ENCODE measurements around the gene LEKR1.
"Not testable (repeated sequence)": the region's sequence is repeated elsewhere in the genome, so short reads cannot be mapped to it uniquely, and the experiment has no call there.

LEKR1 gene

GRCh38 chr3:156808025-156808424 is 18.1 kb upstream of the LEKR1 start:
- DNase-seq, result no peak

GRCh38 chr3:156811089-156811862 is 14.9 kb upstream of the LEKR1 start:
- DNase-seq, result no peak

- no peak for DNase-seq
Observed at GRCh38 chr3:156812521-156813335, 13.4 kb upstream of the LEKR1 start.

- no peak for DNase-seq
Observed at GRCh38 chr3:156814295-156814694, 11.9 kb upstream of the LEKR1 start.

- DNase-seq, result no peak
Observed at GRCh38 chr3:156816091-156816793, 9.9 kb upstream of the LEKR1 start.

GRCh38 chr3:156816794-156817645 is 9.1 kb upstream of the LEKR1 start:
- peak; percentile 79 for DNase-seq

- DNase-seq, result no peak
Observed at GRCh38 chr3:156817646-156818272, 8.4 kb upstream of the LEKR1 start.

- no peak for DNase-seq
Observed at GRCh38 chr3:156818273-156818651, 7.9 kb upstream of the LEKR1 start.

- no peak for DNase-seq
Observed at GRCh38 chr3:156818890-156819289, 7.3 kb upstream of the LEKR1 start.

GRCh38 chr3:156819842-156820691 is 6.1 kb upstream of the LEKR1 start:
- no peak for DNase-seq

- DNase-seq, result no peak
Observed at GRCh38 chr3:156820692-156821080, 5.5 kb upstream of the LEKR1 start.

- DNase-seq, result not testable (repeated sequence)
Observed at GRCh38 chr3:156822626-156823260, 3.4 kb upstream of the LEKR1 start.

- no peak for DNase-seq
Observed at GRCh38 chr3:156825795-156826143, 384 bp upstream of the LEKR1 start.

- no peak for DNase-seq
Observed at GRCh38 chr3:156826896-156827882, 1.0 kb downstream of the LEKR1 start.

- no peak for DNase-seq
Observed at GRCh38 chr3:156831006-156831405, 4.9 kb downstream of the LEKR1 start.

GRCh38 chr3:156834435-156834834 is 8.3 kb downstream of the LEKR1 start:
- no peak for DNase-seq

- no peak for DNase-seq
Observed at GRCh38 chr3:156834962-156835535, 8.9 kb downstream of the LEKR1 start.

GRCh38 chr3:156836701-156837100 is 10.5 kb downstream of the LEKR1 start:
- no peak for DNase-seq

- DNase-seq, result no peak
Observed at GRCh38 chr3:156837115-156837514, 11.0 kb downstream of the LEKR1 start.

Data from NCI-H1105 (cell line).